CD4-positive, alpha-beta T cell treated with Interleukin-10 for 1 hour (primary cell): ENCODE data around the gene HDAC3.
A peak's percentile ranks its signal among the peaks of the same experiment; 100 is the strongest.

Experiments
- DNase-seq: peaks from one replicate; pipeline ENCODE4 v3.0.0-alpha.2; 2020

HDAC3 gene

GRCh38 chr5:141636413-141637122, at the start of gene HDAC3, which contains the start of gene RELL2:
TSS of gene HDAC3 (minus strand) at chr5:141636849. CDS start at chr5:141636790, 59 bp downstream.
TSS of gene RELL2 (plus strand) at chr5:141636997. CDS start at chr5:141638226, 1,229 bp downstream.
- peak; percentile 93 for DNase-seq

GRCh38 chr5:141685591-141685990, 48.9 kb upstream of the HDAC3 start:
- no peak for DNase-seq

- no peak for DNase-seq
These were observed 47.0 kb upstream of the HDAC3 start for GRCh38 chr5:141683596-141684141.

- DNase-seq, result peak; percentile 39
These were observed 45.3 kb upstream of the HDAC3 start, which contains the start of gene ARAP3 for GRCh38 chr5:141681695-141682641. TSS of gene ARAP3 (minus strand) at chr5:141682230. CDS start at chr5:141680486, 1,744 bp downstream.

- DNase-seq, result no peak
These were observed 44.6 kb upstream of the HDAC3 start for GRCh38 chr5:141681295-141681694.

- DNase-seq, result no peak
These were observed 44.1 kb upstream of the HDAC3 start for GRCh38 chr5:141680751-141681201.

- no peak for DNase-seq
These were observed 43.5 kb upstream of the HDAC3 start for GRCh38 chr5:141680178-141680577.

GRCh38 chr5:141677415-141677814, 40.8 kb upstream of the HDAC3 start:
- DNase-seq, result peak; percentile 15

- no peak for DNase-seq
These were observed 39.0 kb upstream of the HDAC3 start for GRCh38 chr5:141675672-141676071.

- no peak for DNase-seq
These were observed 38.1 kb upstream of the HDAC3 start for GRCh38 chr5:141674747-141675146.

GRCh38 chr5:141672841-141673813, 36.5 kb upstream of the HDAC3 start:
- DNase-seq, result no peak

GRCh38 chr5:141672071-141672840, 35.6 kb upstream of the HDAC3 start:
- no peak for DNase-seq

GRCh38 chr5:141669520-141669919, 32.9 kb upstream of the HDAC3 start:
- no peak for DNase-seq

GRCh38 chr5:141668601-141669265, 32.1 kb upstream of the HDAC3 start:
- DNase-seq, result no peak

GRCh38 chr5:141665995-141666940, 29.6 kb upstream of the HDAC3 start:
- no peak for DNase-seq

GRCh38 chr5:141664733-141665461, 28.2 kb upstream of the HDAC3 start:
- DNase-seq, result peak; percentile 76

- no peak for DNase-seq
These were observed 26.9 kb upstream of the HDAC3 start for GRCh38 chr5:141663506-141663905.

- DNase-seq, result no peak
These were observed 25.4 kb upstream of the HDAC3 start for GRCh38 chr5:141662028-141662427.
